Activated naive CD8-positive, alpha-beta T cell treated with anti-CD3 and anti-CD28 coated beads, Interleukin-2, amount 50 U/mL, for 16 hours (primary cell): ENCODE results near the gene TSPEAR.
"Not testable (repeated sequence)": the region's sequence is repeated elsewhere in the genome, so short reads cannot be mapped to it uniquely, and the experiment has no call there.

Experiments
- DNase-seq: peaks from one replicate; pipeline ENCODE4 v3.0.0-alpha.2; 2020; ENCODE audit warnings: low read depth, low spot score

TSPEAR gene

DNA sequence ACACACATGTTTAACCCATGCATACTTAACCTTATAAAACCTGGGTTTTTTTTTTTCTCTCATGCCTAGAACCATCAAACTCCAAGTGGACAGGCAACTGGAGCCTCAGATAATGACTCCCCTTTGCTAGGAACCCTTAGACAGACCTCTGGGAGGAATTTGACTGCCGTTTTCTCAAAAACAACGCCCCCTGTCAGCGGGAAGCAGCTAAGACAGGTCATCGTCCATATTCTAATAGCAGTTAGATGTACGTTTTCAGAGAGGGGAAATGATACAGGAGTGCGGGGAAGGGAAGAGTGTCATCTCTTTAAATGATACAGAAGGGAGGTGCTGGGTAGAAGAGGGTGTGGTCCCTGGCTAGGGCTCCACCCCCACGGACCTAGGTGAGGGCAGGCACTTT, 221.4 kb downstream of the TSPEAR start:
- DNase-seq, result no peak

DNA sequence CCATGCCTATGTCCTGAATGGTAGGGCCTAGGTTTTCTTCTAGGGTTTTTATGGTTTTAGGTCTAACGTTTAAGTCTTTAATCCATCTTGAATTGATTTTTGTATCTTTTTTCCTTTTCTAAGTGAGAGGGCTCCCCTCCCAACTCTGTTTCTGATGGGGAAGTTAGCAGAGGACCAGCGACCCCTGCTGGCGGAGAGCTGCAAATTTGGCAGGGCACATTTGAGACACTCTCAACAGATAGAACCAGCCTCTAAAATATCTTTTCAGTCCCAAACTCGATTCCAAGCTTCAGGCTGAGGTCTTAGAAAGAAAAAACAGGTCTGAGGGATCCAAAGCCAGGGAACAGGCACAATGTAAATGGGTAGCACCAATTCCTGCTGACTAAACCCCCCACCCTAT, 223.5 kb downstream of the TSPEAR start:
- DNase-seq, result no peak

DNA sequence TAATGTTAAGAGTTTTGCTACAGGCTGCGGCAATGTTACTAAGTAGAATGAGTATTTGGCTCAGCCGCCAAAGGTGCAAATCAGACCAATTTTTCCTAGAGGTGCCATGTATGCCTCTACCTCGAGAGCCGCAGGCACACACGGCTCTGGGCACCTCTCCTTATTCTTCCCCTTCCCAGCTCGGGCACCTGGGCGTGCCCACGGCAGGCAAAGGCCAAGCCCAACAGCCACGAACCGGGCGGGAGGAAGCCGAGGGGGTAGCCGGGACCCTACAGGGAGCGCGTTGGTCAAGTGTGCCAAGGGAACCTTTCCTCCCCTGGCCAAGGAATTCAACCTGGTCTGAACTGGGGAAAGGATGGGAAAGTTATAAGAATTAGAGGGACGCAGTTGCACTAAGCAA, 225.1 kb downstream of the TSPEAR start:
- DNase-seq, result no peak

DNA sequence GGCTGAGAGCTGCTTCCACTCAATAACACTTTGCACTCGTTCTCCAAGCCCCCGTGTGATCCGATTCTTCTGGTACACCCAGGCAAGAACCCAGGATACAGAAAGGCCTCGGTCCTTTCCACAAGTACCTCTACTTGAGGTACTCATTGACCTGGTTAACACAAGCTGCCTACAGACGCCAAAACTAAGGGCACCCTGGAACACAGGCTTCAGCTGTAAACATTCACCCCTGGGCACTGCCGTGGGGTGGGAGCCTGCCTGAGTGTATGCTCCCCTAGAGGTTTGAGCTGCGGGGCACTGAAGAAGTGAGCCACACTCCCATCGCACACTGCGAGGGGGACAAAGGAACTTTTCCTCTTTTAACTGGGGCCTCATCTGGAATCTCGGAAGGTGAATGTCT, 225.6 kb downstream of the TSPEAR start:
- no peak for DNase-seq

DNA sequence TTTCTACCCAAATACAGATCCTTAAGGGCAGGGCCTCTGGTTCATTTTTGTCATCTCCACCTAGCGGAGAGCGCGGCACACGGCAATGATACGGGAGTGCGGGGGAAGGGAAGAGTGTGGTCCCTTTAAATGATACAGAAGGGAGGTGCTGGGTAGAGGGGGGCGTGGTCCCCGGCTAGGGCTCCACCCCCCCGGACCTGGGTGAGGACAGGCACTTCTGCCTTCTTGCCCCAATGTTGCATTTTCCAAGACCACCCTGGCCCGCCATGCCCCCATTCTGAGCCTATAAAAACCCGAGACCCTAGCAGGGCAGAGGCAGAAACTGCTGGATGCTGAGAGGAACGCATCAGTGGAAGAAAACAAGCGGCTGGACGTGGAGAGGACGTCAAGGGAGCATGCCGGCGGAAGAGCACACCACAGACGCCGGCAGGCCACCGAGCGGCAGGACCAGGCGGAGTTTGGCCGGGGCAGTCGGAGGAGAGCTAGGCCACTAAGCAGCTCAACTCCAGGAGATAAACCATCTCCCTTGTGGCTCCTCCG, 226.0 kb downstream of the TSPEAR start:
- DNase-seq, result no peak

DNA sequence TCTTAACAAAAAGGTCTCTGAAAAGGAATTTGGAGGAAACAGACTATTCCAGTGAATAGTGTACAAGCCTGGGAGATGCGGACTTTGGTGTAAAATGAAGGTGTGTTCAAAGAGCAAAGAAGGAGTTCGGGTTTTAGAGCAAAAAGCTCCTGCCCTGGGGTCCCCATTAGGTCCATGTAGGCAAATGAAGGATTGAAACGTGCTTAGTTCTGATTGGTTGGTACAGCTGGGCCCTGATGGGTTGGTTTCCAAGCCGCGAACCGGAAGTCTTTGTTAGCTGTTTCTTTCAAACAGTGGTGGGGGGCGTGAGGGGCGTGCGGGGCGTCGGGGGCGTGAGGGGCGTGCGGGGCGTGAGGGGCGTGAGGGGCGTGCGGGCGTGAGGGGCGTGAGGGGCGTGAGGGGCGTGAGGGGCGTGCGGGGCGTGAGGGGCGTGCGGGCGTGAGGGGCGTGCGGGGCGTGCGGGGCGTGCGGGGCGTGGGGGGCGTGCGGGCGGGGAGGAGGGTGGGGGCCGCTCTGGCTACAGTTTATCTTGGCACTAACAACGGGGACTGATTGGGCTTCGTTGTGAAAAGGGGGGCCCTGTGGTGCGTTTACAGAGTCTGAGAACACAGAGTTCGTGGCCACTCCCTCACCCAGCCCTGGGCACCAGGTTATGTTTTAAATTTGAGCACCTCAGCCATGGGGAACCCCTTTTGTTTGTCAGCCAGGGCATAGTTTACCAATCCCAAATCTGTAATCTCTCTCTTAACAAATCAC, 226.7 kb downstream of the TSPEAR start:
- DNase-seq, result no peak

DNA sequence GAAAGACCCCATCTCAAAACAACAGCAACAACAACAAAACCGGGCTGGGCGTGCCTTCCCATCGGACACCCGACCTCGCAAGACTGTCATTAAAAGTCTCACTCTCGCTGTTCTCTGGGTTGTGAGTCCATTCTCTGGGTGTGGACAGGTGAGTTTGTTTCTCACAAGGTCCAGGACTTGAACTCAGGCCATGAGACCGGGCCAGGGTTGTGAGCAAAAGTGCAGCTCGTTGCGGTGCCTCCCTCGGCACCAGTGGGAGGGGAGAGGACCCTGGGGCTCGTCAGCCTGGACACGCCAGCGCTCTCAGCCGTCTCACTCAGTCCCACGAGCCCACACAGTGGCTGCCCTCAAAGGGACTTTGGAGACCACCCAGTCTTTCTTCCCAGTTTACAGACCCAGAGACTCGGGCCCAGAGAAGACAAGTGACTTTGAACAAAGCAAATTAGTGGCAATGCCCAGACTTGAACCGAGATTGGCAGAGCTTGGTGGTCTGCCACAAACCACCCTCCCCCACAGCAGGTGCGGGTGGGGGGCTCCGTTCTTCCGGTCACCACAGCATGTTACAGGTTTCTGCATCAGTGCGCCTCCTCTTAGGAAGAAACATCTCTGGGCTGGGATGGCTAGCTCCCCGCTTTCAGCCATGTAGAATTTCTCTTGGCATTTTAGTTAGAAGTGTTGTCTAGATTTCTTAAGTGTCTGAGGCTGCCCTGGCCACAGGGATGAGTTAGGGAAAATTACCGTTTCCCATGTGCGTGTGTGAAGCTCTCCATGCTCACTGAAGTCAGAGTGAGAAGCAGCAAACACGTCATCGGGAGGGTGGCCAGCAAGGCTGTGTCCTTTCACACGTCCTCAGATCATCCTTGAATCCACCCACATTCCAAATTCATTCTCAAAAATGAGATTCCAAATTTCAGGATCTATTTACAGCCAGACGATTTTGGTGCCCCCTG, 227.8 kb downstream of the TSPEAR start:
- no peak for DNase-seq

DNA sequence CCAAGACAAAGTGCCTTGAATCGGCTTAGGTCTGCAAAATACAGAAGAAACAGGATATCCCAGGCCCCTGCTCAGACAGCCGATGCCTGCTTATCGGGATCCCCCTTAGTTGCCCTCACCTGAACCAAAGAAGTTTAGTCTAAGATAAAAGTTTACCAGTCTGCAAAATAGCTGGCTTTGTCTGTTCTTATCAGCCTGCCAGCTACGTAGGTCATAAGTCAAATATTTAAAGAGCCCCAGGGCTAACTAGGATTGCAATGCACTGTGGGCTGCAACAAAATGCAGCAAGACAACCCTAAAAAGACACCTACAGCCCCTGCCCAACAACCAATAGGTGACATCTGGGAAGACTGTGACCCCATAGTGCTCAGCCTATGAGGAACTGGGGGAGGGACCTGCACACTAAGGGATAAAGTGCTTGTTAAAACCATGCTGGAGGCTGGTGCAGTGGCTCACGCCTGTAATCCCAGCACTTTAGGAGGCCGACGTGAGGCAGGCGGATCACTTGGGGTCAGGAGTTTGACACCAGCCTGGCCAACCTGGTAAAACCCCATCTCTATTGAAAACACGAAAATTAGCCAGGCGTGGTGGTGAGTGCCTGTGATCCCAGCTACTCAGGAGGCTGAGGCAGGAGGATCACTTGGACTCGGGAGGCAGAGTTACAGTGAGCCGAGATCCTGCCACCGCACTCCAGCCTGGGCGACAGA, 228.6 kb downstream of the TSPEAR start:
- no peak for DNase-seq

DNA sequence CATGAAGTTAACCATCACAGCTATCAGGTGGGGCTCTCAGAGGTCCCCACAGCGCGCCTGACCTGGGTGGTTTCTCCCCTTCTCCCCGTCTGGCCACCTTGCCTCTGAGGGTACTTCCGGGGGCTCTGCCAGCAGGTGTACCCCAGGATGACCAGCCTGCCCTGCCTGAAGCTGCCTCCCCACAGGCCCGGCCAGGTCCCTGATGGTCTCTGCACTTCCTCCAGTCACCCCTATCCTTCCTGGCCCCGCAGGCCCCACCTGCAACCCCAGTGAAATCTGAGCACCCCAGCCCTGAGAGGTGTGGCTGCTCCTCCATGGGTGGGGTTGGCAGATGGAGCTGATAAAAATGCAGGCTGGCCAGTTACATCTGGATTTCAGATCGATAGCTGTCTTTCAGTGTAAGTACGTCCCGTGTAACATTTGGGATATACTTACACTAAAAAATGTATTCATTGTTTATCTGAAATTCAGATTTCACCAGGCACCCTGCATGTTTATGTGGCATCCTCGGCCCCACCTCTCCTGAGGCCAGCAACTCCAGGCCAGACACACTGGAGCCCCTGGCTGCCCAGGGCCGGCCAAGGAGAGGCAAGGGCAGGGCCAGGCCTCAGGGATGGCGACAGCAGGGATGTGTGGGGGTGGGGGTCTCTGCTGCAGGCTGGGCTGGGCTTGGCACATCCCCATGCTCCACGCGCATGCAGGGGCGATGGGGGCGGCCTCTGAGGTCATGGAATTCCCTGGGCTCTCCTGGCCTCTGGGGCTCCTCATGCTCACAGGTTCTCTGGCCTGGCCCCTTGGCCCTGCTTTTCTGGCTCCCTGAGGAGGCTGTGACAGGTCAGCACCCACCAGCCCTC, 230.9 kb downstream of the TSPEAR start:
- no peak for DNase-seq

DNA sequence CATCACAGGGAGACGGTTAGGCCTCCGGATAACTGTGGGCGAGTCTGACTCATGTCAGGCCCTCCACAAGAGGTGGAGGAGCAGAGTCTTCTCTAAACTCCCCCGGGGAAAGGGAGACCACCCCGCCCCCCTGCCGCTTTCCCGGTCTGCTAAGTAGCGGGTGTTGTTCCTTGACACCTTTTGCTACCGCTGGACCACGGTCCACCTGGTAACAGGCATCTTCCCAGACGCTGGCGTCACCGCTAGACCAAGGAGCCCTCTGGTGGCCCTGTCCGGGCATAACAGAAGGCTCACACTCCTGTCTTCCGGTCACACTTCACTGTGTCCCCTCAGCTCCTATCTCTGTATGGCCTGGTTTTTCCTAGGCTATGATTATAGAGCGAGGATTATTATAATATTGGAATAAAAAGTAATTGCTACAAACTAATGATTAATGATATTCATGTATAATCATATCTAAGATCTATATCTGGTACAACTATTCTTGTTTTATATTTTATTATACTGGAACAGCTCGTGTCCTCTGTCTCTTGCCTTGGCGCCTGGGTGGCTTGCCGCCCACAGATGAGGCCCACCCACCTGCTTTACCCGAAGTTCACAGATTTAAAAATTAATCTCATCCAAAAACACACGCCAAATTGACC, 231.7 kb downstream of the TSPEAR start:
- not testable (repeated sequence) for DNase-seq

DNA sequence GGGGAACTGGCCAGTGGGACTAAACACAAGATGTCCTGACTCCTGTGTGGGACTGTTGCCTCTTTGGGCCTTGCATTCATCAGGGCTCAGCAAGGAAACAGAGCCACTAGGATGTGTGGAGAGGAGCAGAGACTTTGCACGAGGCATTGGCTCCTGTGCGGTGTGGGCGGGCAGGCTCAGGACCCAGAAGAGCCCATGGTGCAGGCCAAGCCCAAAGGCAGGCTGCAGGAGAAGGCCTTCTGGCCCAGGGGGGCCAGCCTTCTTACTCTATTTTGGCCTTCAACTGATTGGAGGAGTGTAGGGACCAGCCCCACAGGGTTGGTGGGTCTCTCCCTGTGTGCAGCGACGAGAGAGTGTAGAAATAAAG, 232.6 kb downstream of the TSPEAR start:
- DNase-seq, result no peak

DNA sequence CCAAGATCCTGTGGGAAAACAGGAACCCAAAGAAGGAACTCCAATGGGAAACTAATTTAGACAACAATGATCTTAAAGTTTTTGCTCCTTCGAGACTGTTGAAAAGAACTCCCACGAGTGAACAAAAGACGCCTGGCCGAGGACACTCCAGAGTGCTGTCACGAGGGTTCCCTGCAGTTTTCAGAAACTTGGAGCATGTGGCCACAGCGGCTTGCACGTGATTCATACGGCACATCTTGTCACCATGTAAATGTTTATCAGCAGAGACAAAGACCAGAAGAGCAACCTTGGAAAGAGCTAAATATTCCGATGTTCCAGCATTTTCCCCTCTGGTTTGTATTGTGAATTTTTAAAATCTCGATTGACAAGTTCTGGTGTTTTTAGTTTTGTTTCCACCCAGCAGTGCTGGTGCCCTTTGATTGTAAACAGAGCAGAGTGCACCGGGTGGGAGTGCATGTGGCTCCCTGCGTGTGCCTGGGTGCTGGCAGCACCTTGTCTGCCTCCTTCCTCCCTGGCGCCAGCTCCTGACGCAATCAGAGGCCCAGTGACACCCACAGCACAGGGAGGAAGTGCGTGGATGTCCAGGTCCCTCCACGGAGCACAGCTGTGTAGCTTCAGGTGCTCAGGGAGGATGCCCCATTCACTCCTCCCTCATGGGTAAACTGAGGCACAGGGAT, 233.1 kb downstream of the TSPEAR start:
- no peak for DNase-seq

DNA sequence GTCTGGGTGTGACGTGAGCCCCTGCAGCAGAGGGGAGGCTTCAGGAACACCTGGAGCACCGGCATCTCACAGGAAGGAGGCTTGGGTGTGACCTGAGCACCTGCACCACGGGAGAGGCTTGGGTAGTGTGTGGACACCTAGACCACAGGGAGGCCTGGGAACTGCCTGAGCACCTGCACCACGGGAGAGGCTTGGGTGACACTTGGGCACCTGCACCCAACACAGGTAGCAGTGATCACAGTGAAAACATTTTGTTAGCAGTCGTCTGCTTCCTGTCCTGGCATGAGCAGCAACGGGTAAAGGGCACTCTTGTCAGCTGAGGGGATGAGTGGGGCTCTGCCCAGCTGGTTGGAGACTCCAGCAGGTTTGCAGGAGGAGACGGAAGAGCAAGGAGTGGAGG, 233.7 kb downstream of the TSPEAR start:
- no peak for DNase-seq

DNA sequence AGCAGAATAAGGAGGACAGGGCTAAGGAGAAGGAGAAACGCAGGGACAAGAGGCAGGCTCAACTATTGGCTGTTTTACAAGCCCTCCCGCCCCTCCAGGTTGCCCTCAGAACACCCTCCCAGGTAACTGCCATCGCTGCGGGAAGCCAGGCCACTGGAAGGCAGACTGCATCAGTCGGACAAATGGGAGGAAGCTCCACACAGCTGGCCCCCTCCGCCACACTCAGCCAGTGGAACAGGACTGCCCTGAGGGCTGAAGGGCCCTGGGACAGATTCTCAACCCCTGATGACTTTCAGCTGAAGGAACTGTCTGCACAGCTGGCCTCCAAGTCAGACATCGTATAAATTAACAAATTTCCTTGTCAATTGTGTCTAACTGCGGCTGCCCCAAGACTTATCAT, 234.2 kb downstream of the TSPEAR start:
- no peak for DNase-seq

DNA sequence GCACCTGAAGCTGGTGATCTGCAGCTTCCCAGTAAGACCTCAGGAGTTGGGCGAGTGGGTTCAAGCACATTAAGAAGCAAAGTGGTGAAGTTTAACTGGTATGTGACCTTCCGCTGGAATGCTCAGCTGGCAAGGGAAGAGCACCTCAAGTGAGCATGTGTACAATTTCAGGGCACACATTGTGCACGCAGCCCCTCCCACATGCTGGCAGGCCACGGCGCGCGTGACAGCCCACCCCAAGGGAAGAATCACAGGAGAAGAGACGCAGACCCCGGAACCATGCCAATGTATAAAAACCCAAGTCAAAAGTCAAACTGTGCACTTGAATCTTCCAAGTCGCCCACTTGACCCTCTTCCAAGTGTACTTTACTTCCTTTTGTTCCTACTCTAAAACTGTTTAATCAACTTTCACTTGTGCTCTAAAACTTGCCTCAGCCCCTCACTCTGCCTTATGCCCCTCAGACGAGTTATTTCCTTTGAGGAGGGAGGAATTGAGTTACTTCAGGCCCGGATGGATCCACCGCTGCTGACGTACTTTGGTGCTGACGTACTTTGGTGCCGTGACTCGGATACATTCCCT, 236.0 kb downstream of the TSPEAR start:
- no peak for DNase-seq

DNA sequence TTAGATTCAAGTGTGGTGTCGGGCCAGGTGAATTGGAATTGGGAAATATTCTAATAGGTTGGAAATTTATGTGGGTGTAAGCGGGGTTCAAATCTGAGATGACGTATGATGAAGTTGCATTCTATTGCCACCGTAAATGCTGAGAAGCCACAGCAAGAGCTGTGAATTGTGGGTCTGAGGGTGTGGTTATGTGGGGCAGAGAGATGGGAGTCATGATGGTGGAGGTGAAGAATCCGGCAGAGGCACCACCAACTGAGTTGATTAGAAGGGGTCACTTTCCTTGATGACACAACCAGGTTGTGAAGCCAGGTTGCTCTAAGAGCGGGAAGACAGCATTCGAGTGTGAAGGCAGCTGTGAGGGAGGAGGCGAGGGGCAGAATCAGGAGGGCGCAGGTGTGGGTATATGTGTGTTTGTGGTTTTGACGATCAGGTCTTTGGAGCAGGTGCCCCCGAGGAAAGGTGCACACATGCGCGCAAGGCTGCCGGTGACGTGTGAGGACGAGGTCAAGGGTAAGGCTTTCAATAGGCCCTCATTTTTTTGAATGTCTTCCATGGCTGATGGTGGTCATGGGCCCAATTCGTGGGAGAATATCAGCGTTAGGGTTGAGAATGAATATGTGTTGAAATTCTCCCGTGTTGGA, 237.3 kb downstream of the TSPEAR start:
- no peak for DNase-seq

DNA sequence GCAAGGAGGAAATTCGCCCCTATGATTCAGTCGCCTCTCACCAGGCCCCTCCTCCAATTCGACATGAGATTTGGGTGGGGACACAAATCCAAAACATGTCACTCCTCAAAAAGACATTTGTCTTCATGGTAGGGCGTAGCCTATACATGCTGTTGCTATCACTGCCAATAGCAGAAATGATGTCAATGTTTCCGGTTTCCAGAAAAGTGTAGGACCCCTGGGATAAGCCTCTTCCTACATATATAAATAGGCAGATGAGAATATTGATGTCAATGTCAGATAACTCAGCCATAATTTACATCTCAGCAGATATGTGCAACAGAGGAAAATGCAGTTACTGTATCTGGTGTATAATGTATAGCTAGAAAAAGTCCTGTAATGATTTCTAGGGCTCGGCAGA, 239.4 kb downstream of the TSPEAR start:
- no peak for DNase-seq

DNA sequence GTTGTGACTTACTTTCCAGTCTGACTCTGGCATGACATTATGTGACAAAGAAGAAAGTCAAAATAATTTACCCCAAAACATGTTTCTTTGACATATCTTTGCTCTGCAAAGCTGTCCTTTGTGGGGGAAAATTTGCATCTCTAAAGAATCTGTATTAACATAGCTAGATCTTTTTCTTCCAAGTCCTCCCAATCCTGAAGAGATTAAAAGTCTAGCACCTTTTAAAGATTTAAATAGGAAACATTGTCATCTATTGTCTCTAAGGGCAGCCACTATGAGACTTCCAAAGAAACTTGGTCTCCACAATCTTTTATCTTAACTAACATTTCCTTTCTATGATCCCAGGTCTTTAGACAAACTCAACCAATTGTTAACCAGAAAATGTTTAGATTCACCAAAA, 240.0 kb downstream of the TSPEAR start:
- no peak for DNase-seq

DNA sequence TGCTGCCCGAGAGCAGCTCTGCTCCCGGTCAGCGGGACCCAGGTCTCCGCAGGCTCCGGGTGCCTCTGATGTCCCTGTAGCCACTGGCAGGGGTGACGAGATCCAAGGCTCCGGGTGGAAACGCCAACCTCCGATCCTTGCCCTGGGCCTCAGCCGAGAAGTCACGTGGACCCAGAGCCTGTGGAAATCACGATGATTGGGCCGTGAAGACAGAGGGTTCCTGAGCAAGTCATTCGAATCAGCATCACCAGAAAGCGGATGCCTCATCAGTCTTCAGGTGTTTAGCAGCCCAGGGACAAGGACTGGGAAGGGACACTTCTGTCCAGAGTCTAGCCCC, 243.5 kb downstream of the TSPEAR start:
- DNase-seq, result no peak
